Right ventricle myocardium inferior (tissue), 1 donor: Measurements from ENCODE around the gene ANKRD9. TPM values are rescaled to one million over a fixed set of nuclear protein-coding genes. Genes with fewer than 3 reads are reported as not detected.
A peak's percentile ranks its signal among the peaks of the same experiment; 100 is the strongest.
"Not testable (repeated sequence)": the region's sequence is repeated elsewhere in the genome, so short reads cannot be mapped to it uniquely, and the experiment has no call there.

Experiments
- ATAC-seq: fragments of 200-7000 bp; cut with Tn5 transposase; one replicate; pipeline ENCODE4 v1.9.1; 2020; ENCODE audit warnings: mild to moderate bottlenecking, moderate library complexity
- DNase-seq: peaks from one replicate; pipeline ENCODE4 v3.0.0; 2021; ENCODE audit errors: missing footprints
- intact Hi-C: fragments of 100-400 bp; cut with DNase I; formaldehyde crosslinking; loops from one replicate; pipeline ENCODE4 v1.11.0; 2022
- long read RNA-seq: library from polyadenylated mRNA; unstranded; transcript quantifications from one replicate; pipeline ENCODE4 v2.0.0, GENCODE V29; 2021
- total RNA-seq: library from RNA; stranded (reverse); fragmentation: NEBNext Ultra II Directional; extraction: Animal tissue kit (Norgen Biotek cat#: 25700); gene quantifications from one replicate; pipeline ENCODE4 v1.2.1, GENCODE V29; 2021
- donor health status: DM: no; HTN: yes; CAD: no; lungs with severe emphysema.

The ANKRD9 gene, protein sequence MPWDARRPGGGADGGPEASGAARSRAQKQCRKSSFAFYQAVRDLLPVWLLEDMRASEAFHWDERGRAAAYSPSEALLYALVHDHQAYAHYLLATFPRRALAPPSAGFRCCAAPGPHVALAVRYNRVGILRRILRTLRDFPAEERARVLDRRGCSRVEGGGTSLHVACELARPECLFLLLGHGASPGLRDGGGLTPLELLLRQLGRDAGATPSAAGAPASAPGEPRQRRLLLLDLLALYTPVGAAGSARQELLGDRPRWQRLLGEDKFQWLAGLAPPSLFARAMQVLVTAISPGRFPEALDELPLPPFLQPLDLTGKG
- 148 TPM for total RNA-seq
- long read RNA-seq, full-length matches to known transcripts, result 407 of 466 reads
- long read RNA-seq, partial matches to known transcripts, result 1 of 466 reads
- long read RNA-seq, other reads (novel, unspliced or antisense), result 58 of 466 reads

DNA sequence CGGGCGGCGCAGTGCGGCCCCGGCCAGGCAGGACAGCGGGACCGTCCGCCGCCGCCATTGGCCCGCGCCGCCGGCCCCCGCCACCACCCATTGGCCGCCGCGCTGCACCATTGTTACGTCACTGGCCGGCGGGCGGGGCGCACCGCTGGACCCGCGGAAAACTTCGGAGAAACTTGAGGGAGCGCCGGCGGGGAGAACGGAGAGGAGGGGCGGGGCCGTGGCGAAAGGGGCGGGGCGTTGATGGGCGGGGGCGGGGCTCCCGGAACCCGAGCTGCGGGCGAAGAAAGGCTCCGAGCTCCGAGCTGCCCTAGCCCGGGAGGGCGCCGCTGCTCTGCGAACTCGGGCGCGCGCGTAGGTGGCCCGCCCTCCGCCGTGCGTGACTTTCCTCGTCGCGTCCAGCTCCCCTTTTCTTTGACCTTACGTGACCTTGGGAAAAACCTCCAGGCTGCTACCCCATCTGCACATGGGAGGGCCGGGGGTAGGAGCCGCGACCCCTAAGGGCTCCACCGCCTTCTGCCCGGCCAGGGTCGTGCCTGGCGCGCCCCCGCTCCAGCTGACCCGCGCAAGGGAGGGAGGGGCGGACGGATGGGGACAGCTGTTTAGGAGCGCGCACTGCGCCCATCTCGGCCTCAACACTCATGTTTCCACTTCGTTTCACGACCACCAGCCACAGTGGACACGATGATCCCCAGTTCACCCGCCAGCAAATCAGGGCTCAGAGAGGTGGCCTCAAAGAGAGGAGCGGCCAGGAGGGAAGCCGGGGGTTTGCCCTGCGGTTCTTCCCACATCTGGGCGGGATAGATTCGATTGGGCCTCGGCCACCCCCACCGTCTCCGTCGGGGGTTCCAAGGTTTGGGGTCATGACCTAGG is at the start of gene ANKRD9:
TSS of gene ANKRD9 (minus strand) at position 31 of the 870 bp plus-strand sequence. CDS start 1,887 bp downstream, outside the sequence.
- peak; percentile 80 for ATAC-seq
- intact Hi-C loops, result loop anchor here (5.0 kb wide), 2 partner anchors 58 to 193 kb away; partner anchors contain the start of gene ZNF839

DNA sequence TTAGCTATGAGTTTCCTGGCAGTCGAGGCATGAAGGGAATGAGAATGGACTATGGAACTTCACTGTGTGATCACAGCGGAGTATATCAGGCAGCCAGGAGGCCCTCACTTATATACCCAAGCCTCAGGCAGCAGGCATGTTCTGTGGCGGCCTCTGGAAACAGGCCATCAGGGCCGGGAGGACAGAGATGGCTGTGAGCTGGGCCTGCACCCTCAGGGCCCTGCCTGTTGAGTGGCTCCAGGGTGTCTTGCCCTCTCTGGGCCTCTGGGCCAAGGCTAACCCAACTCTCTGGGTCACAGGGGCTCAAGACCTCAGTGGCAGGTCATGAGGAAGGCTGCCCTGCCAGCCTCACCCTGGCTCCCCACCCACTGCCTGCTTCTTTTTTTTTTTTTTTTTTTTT is 49.0 kb upstream of the ANKRD9 start:
- intact Hi-C loops, result no loop called here
- no peak for ATAC-seq
- DNase-seq, result no peak

More for the DNA sequence above, at the start of gene ANKRD9:
- peak; percentile 98 for DNase-seq

DNA sequence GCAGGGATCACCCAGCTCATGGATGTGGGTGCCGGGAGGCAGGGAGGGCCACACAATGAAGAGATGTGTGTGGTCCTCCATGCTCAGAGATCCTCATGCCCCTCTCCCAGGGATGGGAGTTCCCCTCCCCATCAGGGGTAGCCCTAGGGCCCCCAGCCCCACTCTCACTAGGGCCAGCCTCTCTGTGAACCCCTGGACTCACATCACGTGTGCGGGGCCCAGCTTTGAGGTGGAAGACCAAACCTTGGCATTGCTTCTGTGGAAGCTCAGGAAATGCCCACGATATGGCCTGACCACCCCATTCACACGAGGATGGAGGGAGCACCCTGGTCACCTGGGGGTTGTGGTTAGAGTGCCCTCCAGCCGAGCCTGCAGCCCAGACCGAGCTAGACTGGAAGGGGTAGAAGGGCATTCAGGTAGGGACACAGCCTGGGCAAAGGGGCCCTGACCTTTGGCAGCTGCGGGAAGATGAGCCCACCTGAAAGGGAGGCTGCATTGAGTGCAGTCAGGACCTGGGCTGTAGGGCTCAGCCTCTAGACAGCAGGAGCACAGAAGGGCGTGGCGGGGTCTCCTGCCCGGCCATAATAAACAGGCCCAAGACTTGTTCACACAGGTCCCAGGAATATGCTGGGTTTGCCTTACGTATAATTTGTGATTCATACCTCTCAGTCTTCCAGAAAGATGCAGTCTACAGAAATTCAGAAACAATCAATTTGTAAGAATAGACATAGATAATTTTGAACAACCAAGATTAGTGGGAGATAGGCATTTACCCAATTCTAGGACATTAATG is 48.1 kb upstream of the ANKRD9 start:
- ATAC-seq (no peak), DNase-seq (no peak)
- intact Hi-C loops, result no loop called here

DNA sequence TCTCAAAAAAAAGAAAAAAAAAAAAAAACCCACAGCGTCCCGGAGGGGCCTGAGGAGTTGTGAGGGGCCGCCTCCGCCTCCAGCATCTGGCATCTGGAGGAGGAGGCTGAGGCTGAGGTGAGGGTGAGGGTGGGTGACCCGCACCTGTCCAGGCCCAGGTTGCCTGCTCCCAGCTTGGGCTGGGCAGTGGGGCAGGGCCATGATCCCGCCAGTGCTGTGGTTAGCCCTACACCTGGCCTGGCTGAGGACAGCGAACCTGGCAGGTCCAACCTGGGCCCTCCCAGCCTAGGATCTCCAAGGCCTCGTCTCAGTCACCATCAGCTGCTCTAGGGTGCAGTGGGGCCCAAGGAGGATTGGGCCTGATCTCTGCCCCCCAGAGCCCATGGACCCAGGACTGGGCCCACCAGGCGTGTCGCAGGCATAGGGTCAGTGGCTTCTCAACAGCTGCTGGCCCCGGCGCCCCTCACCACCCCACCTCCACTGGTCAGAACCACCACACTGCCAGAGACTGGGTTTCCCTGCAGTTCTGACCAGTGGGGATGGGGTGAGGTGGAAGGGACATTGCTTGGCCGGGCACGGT is 46.6 kb upstream of the ANKRD9 start:
- DNase-seq, result no peak
- intact Hi-C loops, result no loop called here
- no peak for ATAC-seq

DNA sequence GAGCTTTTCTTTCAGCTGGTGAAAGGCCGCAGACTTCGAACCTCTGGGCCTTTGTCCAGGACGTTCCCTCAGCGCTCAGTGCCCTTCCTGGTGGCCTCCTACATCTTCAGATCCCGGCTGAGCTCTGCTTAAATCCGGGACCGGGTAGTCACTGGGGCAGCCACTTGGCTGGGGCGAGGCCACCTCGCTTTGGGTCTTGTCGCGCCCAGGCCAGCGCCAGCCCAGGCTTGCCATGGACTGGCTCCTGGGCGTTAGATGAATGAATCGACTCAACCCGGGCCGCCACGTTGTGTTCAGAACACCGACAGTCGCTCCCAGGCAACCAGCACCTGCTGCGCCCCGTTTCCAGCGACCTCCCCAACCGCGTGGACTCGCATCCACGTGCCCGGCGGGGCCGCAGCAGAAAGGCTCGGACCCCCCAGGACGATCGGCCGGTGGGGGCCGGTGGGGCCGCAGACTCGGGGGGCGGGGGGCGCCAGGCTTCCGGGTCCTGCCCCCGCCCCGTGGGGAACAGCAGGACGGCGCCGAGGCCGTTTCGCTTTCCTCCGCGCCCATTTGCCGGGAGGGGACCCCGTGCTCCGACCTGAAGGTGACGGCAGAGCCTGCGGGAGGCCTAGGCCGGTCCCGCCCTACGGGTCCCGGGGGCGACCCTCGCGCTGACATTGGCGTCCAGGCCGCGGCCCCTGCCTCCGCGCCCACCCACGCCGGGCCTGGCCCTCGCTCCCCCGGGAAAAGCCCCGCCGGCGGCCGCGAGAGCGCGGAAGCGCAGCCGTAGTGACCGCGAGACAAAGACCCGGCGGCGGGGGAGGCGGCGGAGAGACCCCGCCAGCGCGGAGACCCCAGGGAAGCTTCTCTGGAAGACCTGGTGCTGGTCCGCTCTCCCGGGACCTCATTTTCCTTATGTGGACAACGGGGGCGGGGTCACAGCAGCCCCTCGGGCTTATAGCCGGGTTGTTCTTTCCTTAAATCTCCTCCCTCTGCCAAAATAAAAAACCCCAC is 45.5 kb upstream of the ANKRD9 start:
- ATAC-seq (peak; percentile 62), DNase-seq (peak; percentile 74)
- intact Hi-C loops, result no loop called here

DNA sequence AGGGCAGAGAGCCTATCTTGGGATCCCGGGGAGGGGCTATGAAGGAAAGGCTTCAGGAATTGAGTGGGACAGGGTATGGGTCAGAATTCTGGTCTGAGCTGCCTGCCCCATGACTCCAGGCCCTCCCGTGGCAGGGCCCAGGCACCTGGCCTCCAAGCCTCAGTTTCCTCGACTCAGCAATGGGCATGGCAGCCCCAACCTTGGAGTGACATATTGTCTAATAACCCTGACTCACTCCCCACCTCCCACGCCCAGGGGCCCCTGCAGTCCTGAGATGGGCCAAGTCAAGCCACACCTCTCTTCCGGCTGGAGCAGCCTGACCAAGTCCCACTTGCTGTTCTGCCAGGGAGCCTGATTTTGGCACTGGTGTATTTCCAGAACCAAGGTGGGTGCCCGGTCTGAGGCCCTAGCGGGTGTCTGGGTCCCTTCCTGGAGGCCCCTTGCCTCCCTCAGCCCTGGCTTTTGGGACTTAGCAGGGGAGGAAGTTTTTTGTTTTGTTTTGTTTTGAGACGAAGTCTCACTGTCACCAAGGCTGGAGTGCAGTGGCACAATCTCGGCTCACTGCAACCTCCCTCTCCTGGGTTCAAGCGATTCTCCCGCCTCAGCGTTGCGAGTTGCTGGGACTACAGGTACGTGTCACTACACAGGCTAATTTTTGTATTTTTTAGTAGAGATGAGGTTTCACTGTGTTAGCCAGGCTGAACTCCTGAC is 42.6 kb upstream of the ANKRD9 start:
- no peak for DNase-seq
- no peak for ATAC-seq
- intact Hi-C loops, result no loop called here

DNA sequence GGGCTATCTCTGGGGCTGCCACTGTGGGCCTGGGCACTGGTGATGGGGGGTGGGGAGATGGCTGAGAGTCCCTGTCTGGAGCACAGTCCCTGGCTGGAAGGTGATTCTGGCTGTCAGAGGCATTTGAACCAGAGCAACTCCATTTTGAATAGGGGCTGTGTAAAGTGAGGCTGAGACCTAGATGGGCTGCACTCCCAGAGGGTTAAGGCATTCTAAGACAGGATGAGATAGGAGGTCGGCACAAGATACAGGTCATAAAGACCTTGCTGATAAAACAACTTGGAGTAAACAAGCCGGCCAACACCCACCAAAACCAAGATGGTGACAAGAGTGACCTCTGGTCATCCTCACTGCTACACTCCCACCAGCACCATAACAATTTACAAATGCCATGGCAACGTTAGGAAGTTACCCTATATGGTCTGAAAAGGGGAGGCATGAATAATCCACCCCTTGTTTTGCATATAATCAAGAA is 41.4 kb upstream of the ANKRD9 start:
- intact Hi-C loops, DNase-seq, ATAC-seq: not testable (repeated sequence)

DNA sequence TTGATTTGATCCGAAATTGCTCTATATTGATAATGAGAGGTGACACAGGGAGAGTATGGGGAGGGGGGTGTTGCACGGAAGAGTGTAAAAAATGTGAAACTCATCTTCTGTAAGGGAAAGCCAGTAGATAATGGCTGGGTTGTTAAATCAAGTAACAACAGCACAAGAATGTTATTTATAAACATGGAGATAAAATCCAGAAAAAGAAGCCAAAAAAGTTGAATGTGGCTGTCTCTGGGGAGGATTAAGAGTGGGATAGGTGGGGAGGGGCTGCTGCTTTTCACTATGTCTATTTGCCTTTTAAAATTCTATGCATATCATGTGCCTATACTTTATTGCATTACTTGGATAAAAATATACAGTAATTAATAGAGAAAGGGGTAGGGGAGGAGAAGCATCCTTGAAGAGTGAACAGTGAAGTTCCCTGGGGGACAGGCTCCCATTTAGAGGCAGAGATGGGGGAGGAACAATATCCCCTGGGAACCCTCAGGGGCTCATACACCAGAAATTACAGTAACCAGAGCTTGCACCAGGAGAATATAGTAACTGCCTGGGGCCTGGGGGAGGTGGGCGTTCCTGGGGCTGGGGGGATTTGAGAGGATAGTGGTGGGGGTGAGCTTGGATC is 39.2 kb upstream of the ANKRD9 start:
- intact Hi-C loops, result no loop called here
- no peak for DNase-seq

DNA sequence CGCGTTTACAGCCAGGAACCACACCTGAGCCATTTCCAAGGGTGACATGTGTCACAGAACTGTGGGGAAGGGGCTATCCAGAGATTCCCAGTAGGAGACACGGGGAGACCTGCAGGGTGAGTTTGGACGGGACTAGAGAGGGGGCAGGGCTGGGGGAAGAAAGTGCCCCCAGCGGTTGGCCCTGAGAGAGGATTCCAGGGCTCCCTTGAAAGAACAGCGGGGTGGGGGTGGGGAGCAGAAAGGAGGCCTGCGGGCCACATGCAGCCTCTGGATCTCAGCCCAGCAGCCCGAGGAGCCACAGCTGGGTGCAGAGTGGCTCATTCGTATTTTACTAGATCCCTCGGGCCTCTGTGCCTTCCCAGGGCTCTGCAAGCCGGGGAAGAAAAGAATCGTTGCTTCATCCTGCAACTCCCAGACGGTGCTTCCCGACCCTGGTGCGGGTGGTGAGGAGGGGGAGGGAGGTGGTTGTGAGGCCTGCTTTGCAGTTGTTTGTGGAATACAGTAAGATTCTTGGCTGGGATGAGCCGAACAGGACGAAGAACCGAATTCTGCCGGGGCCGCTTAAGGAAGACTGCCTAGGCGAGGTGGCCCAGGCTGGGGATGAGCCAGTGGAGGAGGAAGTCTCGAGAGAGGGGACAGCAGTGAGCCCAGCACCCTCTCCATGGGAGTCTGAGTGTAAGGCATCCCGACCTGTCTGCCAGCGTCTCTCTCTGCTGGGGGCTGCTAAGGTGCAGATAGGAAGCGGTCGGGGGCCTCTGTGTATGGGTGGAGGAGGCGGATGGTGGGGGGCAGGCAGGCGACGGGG is 36.1 kb upstream of the ANKRD9 start:
- intact Hi-C loops, result no loop called here
- DNase-seq (no peak), ATAC-seq (peak; percentile 19)

More for the DNA sequence above, 39.2 kb upstream of the ANKRD9 start:
- ATAC-seq, result no peak

DNA sequence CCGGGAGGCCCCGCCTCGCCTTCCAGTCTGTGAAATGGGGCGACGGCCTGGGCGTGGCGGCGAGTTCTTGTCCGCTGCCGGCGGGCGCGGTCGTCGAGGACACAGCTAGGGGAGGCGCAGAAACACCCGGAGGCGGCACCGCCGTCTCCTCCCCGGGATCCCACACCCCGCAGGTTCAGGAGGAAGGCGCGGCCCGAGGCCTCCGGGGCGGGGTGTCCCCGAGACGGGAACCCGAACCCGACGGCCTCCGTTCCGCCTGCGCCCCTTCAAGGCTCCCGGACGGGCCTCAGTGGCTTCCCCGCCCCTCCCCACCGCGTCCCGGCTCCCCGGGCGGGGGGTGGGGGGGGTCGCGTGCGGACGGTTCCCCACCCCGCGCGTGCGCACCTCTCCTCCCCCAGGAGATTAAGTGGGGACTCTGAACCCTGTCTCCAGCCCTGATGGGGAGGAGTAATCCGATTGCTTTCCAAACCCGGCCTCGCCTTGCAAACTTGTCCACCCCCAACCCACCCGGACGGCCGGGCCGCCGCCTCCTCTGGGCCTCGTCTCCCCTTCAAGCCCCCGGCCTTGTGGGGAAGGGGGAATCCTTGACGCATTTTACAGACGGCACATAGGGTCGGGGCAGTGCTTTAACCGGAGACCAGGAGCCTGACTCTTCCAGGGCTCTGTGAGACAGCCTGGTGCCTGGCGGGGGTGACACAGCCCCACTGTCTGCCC is 35.3 kb upstream of the ANKRD9 start:
- ATAC-seq, result peak; percentile 27
- intact Hi-C loops, result no loop called here
- no peak for DNase-seq

DNA sequence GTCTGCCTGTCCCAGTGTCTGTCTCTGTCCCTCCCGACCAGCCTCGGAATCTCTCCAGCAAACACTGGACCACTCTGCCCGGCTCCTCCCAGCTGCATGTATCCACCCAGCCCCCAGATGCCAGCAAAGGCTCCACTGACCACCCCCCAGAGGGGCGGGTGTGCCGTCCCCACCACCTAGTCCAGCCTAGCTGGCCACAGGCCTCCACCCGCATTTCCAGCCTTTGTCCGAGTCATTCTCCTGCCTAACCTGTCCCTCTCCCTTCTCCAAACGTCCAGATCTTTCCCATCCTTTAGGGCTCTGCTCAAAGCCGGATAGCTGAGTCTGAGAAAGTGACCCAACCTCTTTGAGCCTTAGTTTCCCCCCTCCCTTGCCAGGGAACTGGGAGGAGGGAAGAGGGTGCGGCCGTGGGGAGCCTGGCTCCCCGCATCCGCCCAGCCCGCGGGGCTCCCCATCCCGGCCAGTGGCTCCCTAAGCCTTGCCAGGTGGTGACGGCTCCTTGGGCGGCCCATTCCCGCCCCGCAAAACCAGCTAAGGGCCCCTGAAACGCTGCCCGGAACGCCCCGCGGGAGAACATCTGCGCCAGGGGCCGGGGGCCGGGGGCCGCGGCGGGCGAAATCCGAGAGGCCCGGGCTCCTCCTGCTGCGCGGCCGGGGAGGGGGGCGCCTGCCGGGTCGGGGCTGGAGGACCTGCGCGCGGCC is 34.6 kb upstream of the ANKRD9 start:
- DNase-seq, result no peak
- no peak for ATAC-seq
- intact Hi-C loops, result no loop called here

DNA sequence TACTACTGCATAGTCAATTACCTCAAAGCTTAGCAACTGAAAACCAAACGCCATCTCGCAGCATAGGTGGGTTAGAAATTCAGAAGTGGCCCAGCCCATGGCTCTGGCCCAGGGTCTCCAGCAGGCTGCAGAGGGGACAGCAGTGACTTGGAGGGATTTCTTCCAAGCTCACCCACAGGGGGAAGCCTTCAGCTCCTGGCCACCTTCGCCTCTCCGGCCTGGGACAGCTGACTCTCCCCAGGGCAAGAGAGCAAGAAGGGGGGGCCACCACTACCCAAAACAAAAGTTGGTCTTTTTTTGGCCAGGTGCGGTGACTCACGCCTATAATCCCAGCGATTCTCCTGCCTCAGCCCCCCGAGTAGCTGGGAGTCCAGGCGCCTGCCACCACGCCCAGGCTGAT is 32.2 kb upstream of the ANKRD9 start:
- DNase-seq (no peak), ATAC-seq (no peak)
- intact Hi-C loops, result no loop called here

DNA sequence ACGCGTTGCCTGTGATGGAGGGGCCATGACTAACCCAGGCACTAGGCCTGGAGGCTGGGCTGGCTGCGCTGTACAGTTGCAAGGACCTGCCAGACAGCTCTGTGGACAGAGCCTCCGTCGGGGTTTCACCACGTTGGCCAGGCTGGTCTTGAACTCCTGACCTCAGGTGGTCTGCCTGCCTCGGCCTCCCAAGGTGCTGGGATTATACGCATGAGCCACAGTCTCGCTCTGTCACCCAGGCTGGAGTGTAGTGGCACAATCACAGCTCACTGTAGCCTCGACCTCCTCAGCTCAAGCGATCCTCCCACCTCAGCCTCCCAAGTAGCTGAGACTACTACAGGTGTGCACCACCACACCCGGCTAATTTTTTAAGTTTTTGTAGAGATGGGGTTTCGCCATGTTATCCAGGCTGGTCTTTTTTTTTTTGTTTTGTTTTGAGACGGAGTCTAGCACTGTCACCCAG is 31.5 kb upstream of the ANKRD9 start:
- ATAC-seq, DNase-seq, intact Hi-C loops: not testable (repeated sequence)
